Left ventricle myocardium inferior (tissue), 1 donor: ENCODE data around the gene PHRF1. TPM values are rescaled to one million over a fixed set of nuclear protein-coding genes. Genes with fewer than 3 reads are reported as not detected.
A peak's percentile ranks its signal among the peaks of the same experiment; 100 is the strongest.

ENCODE experiments used
- DNase-seq: peaks from one replicate; pipeline ENCODE4 v3.0.0-alpha.2; 2020
- H3K27ac ChIP-seq: fragments of 200-600 bp; replicated peaks from 2 replicates; pipeline ENCODE4 v1.8.0; 2021
- H3K27me3 ChIP-seq: fragments of 200-600 bp; 2 replicates; pipeline ENCODE4 v1.8.0; 2021; ENCODE audit warnings: low read depth
- H3K36me3 ChIP-seq: fragments of 200-600 bp; 2 replicates; pipeline ENCODE4 v1.8.0; 2021
- H3K4me1 ChIP-seq: fragments of 200-600 bp; 2 replicates; pipeline ENCODE4 v1.8.0; 2021
- H3K4me3 ChIP-seq: fragments of 200-600 bp; 2 replicates; pipeline ENCODE4 v1.8.0; 2021; ENCODE audit warnings: mild to moderate bottlenecking, moderate library complexity
- H3K9me3 ChIP-seq: fragments of 200-600 bp; replicated peaks from 2 replicates; pipeline ENCODE4 v1.8.0; 2021
- CTCF ChIP-seq: fragments of 200-600 bp; IDR thresholded peaks from 2 replicates; pipeline ENCODE4 v1.8.0; 2021; ENCODE audit warnings: antibody characterized with exemption, mild to moderate bottlenecking, borderline replicate concordance
- intact Hi-C: fragments of 100-400 bp; cut with micrococcal nuclease; formaldehyde crosslinking; loops from one replicate; pipeline ENCODE4 v1.11.0; 2022
- total RNA-seq: library from RNA; stranded (reverse); fragmentation: NEBNext Ultra II Directional; extraction: Animal tissue kit (Norgen Biotek cat#: 25700); gene quantifications from one replicate; pipeline ENCODE4 v1.2.1, GENCODE V29; 2021
- donor health status: DM: no; HTN: yes; CAD: no; lungs with severe emphysema.

PHRF1 gene
- total RNA-seq, 1 donor from 2014 or later: 17.7 TPM

- no peak for TF ChIP-seq CTCF
- Histone ChIP-seq H3K27me3 (peaks cover 37% of the 10 kb centered on the region), H3K9me3 (no peaks in the 10 kb centered on the region), H3K4me3 (peak overlapping the region; percentile 94), H3K4me1 (peaks cover 44% of the 10 kb centered on the region), H3K36me3 (peaks cover 9% of the 10 kb centered on the region), H3K27ac (no peak overlapping the region)
- intact Hi-C loops: no loop called here
- DNase-seq: peak; percentile 11
These were observed 38.4 kb upstream of the PHRF1 start for GRCh38 chr11:537622-538430.

GRCh38 chr11:538431-539051 lies 37.7 kb upstream of the PHRF1 start:
- H3K27me3 ChIP-seq: peaks cover 37% of the 10 kb centered on the region
- no peak for TF ChIP-seq CTCF
- H3K4me1 ChIP-seq: peaks cover 37% of the 10 kb centered on the region
- intact Hi-C loops: no loop called here
- no peak overlapping the region for H3K4me3 ChIP-seq
- no peak overlapping the region for H3K27ac ChIP-seq
- no peaks in the 10 kb centered on the region for H3K9me3 ChIP-seq
- H3K36me3 ChIP-seq: peaks cover 2% of the 10 kb centered on the region
- peak; percentile 11 for DNase-seq

- Histone ChIP-seq H3K27me3 (peaks cover 40% of the 10 kb centered on the region), H3K27ac (no peak overlapping the region), H3K9me3 (no peaks in the 10 kb centered on the region), H3K36me3 (no peaks in the 10 kb centered on the region), H3K4me3 (no peak overlapping the region), H3K4me1 (peaks cover 23% of the 10 kb centered on the region)
- DNase-seq: no peak
- intact Hi-C loops: no loop called here
- no peak for TF ChIP-seq CTCF
These were observed 36.2 kb upstream of the PHRF1 start for GRCh38 chr11:539971-540481.

- Histone ChIP-seq H3K27ac (no peak overlapping the region), H3K27me3 (peaks cover 44% of the 10 kb centered on the region), H3K36me3 (no peaks in the 10 kb centered on the region), H3K4me3 (no peak overlapping the region), H3K9me3 (no peaks in the 10 kb centered on the region), H3K4me1 (peaks cover 21% of the 10 kb centered on the region)
- no peak for TF ChIP-seq CTCF
- DNase-seq: peak; percentile 16
- intact Hi-C loops: no loop called here
These were observed 35.5 kb upstream of the PHRF1 start for GRCh38 chr11:540583-541432.

GRCh38 chr11:541433-541885 lies 34.8 kb upstream of the PHRF1 start:
- H3K36me3 ChIP-seq: no peaks in the 10 kb centered on the region
- no peak for DNase-seq
- H3K4me1 ChIP-seq: peaks cover 14% of the 10 kb centered on the region
- no peak overlapping the region for H3K27ac ChIP-seq
- TF ChIP-seq CTCF: no peak
- no peak overlapping the region for H3K4me3 ChIP-seq
- H3K9me3 ChIP-seq: no peaks in the 10 kb centered on the region
- peaks cover 43% of the 10 kb centered on the region for H3K27me3 ChIP-seq
- intact Hi-C loops: no loop called here
